ENCODE measurements around the gene NOC2L.

Gene NOC2L

GRCh38 chr1:932173-932510, 26.9 kb downstream of the NOC2L start:
- Mint-ChIP-seq H3K4me1 (peaks cover 6% of the 10 kb centered on the region), H3K27me3 (peaks cover 36% of the 10 kb centered on the region), H3K4me3 (no peak overlapping the region)

GRCh38 chr1:931380-932172, 27.5 kb downstream of the NOC2L start:
- peaks cover 6% of the 10 kb centered on the region for H3K4me1 Mint-ChIP-seq
- ATAC-seq (ENCODE audit: low read depth) (no peak), DNase-seq (ENCODE audit: low spot score in 2 of 2) (no peak)
- no peak overlapping the region for H3K27ac Mint-ChIP-seq
- H3K36me3 Mint-ChIP-seq: no peaks in the 10 kb centered on the region
- no peak overlapping the region for H3K4me3 Mint-ChIP-seq
- H3K9me3 Mint-ChIP-seq: no peaks in the 10 kb centered on the region
- H3K27me3 Mint-ChIP-seq: peaks cover 38% of the 10 kb centered on the region

More at GRCh38 chr1:932173-932510, 26.9 kb downstream of the NOC2L start:
- Mint-ChIP-seq H3K9me3 (no peaks in the 10 kb centered on the region), H3K36me3 (no peaks in the 10 kb centered on the region), H3K27ac (no peak overlapping the region)
- ATAC-seq (ENCODE audit: low read depth): no peak
- DNase-seq (ENCODE audit: low spot score in 2 of 2): no peak

DNA sequence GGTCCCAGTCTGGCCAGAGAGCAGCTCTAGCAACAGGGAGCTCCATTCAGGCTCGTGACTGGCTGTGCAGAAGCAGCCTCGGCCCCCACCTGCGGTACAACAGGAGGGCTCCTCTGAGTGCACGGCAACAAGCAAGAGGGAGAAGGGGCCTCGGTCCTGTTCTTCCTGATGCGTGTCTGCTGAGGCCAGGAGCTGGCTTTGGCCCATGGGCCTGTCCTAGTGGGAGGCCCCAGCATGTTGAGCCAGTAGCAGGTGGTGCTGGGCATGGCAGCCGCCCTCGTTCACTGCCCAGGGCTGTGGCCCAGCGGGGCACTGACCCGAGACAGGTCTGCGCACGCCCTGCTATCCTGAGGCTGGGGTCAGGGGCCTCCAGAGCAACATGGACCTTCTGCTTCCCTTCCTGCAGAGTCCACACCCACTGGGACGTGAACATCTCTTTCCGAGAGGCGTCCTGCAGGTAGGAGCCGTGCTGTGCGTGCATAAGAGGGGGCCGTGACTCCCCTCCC, 28.4 kb downstream of the NOC2L start:
- peaks cover 42% of the 10 kb centered on the region for H3K27me3 Mint-ChIP-seq
- H3K9me3 Mint-ChIP-seq: no peaks in the 10 kb centered on the region
- H3K27ac Mint-ChIP-seq: no peak overlapping the region
- DNase-seq (ENCODE audit: low spot score in 2 of 2) (no peak), ATAC-seq (ENCODE audit: low read depth) (no peak)
- H3K36me3 Mint-ChIP-seq: no peaks in the 10 kb centered on the region
- no peak overlapping the region for H3K4me3 Mint-ChIP-seq
- peaks cover 6% of the 10 kb centered on the region for H3K4me1 Mint-ChIP-seq

GRCh38 chr1:929712-930632, 29.1 kb downstream of the NOC2L start:
- ATAC-seq (ENCODE audit: low read depth) (no peak), DNase-seq (ENCODE audit: low spot score in 2 of 2) (no peak)
- Mint-ChIP-seq H3K9me3 (no peaks in the 10 kb centered on the region), H3K27me3 (peaks cover 37% of the 10 kb centered on the region), H3K4me1 (peaks cover 6% of the 10 kb centered on the region), H3K27ac (no peak overlapping the region), H3K4me3 (no peak overlapping the region), H3K36me3 (no peaks in the 10 kb centered on the region)

GRCh38 chr1:928825-929661, 30.0 kb downstream of the NOC2L start:
- Mint-ChIP-seq H3K27ac (no peak overlapping the region), H3K36me3 (no peaks in the 10 kb centered on the region), H3K4me3 (no peak overlapping the region), H3K9me3 (no peaks in the 10 kb centered on the region), H3K4me1 (peaks cover 6% of the 10 kb centered on the region), H3K27me3 (peaks cover 35% of the 10 kb centered on the region)
- DNase-seq (ENCODE audit: low spot score in 2 of 2) (no peak), ATAC-seq (ENCODE audit: low read depth) (no peak)

- no peak overlapping the region for H3K4me3 Mint-ChIP-seq
- no peaks in the 10 kb centered on the region for H3K36me3 Mint-ChIP-seq
- no peaks in the 10 kb centered on the region for H3K9me3 Mint-ChIP-seq
- peaks cover 35% of the 10 kb centered on the region for H3K27me3 Mint-ChIP-seq
- ATAC-seq (ENCODE audit: low read depth): no peak
- H3K27ac Mint-ChIP-seq: no peak overlapping the region
- H3K4me1 Mint-ChIP-seq: peaks cover 11% of the 10 kb centered on the region
- DNase-seq (ENCODE audit: low spot score in 2 of 2): no peak
Observed at GRCh38 chr1:927748-928147, 31.3 kb downstream of the NOC2L start.

- no peak overlapping the region for H3K27ac Mint-ChIP-seq
Observed at GRCh38 chr1:927234-927633, 31.8 kb downstream of the NOC2L start.

DNA sequence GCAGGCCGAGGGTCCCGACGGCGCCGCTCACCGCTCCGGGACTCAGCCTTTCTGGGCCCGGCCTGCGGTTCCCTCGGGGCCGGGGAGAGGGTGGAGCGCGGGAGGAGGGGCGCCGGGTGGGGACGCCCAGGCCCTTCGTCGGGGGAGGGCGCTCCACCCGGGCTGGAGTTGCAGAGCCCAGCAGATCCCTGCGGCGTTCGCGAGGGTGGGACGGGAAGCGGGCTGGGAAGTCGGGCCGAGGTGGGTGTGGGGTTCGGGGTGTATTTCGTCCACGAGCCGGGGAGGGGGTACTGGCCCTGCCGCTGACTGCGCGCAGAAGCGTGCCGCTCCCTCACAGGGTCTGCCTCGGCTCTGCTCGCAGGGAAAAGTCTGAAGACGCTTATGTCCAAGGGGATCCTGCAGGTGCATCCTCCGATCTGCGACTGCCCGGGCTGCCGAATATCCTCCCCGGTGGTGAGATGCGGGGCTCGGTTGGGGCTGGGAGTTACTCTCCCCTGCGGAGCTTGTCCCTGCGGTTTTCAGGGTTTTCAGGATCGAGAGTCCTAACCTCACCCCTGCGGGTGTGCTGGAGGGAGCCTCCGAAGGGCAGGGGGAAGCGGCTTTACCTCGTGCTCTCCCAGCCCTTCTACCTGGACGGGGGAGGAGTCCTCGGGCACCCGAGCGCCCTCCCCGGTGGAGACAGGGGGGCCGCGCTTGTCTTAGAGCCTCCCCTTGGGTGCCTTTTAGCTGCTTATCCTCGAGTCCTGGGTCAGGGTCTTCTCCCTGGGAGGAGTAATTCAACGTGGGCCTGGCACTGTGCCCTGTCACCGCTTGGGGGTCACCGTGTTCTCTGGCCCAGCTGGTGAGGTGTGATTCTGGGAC, 33.3 kb downstream of the NOC2L start:
- H3K27me3 Mint-ChIP-seq: peaks cover 38% of the 10 kb centered on the region
- no peaks in the 10 kb centered on the region for H3K9me3 Mint-ChIP-seq
- peak; percentile 8 for ATAC-seq (ENCODE audit: low read depth)
- no peak overlapping the region for H3K27ac Mint-ChIP-seq
- H3K4me1 Mint-ChIP-seq: peaks cover 10% of the 10 kb centered on the region
- no peak for DNase-seq (ENCODE audit: low spot score in 2 of 2)
- H3K4me3 Mint-ChIP-seq: peak overlapping the region; percentile 41
- no peaks in the 10 kb centered on the region for H3K36me3 Mint-ChIP-seq

More at GRCh38 chr1:927234-927633, 31.8 kb downstream of the NOC2L start:
- DNase-seq (ENCODE audit: low spot score in 2 of 2): no peak
- Mint-ChIP-seq H3K36me3 (no peaks in the 10 kb centered on the region), H3K4me1 (peaks cover 11% of the 10 kb centered on the region), H3K4me3 (no peak overlapping the region), H3K27me3 (peaks cover 34% of the 10 kb centered on the region), H3K9me3 (no peaks in the 10 kb centered on the region)
- ATAC-seq (ENCODE audit: low read depth): no peak

DNA sequence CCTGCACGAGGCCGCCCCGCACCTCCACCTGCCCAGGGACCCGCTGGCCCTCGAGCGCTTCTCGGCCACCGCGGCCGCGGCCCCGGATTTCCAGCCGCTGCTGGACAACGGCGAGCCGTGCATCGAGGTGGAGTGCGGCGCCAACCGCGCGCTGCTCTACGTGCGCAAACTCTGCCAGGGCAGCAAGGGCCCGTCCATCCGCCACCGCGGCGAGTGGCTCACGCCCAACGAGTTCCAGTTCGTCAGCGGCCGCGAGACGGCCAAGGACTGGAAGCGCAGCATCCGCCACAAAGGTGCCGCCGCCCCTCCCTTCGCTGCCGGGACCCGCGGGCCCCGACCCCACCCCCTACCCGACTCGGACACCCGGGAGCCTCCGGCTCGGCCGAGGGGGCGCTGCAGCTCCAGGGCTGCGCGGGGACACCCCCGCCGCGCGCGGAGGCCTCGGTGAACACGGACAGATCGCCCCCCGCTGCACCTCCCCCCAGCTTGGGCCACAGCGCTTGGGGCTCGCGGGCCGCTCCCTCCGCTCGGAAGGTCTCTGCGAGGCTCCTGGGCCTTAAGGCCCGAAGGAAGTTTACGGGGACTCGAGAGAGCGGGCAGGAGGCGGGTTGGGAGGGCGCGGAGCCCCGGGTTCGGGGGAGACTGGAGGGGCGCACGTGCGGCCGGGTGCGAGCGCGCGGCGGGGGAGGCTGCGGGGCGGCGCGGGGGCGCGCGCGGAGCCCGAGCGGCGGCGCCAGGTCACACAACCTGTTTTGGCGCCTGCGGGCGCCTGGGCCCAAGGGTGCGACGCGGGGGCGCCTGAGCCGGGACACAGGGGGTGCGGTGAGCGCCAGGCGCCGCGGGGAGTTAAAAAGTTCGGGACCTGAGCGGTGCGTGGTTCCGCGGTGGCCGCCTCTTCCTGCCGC, 34.1 kb downstream of the NOC2L start:
- ATAC-seq (ENCODE audit: low read depth): peak; percentile 25
- no peaks in the 10 kb centered on the region for H3K9me3 Mint-ChIP-seq

DNA sequence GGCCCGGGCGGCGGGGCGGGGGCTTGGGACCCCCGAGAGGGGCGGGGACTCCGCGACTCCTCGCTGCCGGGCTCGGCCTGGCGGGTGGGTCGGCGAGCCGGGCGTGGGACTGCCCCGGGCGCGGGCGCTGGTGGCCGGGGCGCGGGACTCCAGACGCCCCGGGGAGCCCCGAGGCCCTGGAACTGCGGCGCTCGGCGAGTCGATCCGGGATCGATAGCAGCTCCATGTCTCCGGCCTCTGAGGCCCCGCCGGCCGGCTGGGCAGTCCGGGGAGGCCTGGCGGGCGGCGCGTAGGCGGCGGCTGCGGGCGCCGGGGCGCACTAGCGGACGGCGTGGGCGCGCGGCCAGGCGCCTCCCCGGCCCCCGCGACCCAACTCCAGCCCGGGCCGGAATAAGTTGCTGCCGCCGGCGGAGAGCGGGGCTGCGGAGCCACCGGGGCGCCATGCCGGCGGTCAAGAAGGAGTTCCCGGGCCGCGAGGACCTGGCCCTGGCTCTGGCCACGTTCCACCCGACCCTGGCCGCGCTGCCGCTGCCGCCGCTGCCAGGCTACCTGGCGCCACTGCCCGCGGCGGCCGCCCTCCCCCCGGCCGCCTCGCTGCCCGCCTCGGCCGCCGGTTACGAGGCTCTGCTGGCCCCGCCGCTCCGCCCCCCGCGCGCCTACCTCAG, 34.9 kb downstream of the NOC2L start:
- DNase-seq (ENCODE audit: low spot score in 2 of 2) (no peak), ATAC-seq (ENCODE audit: low read depth) (no peak)
- Mint-ChIP-seq H3K36me3 (no peaks in the 10 kb centered on the region), H3K27me3 (peaks cover 43% of the 10 kb centered on the region), H3K9me3 (no peaks in the 10 kb centered on the region), H3K4me3 (peak overlapping the region; percentile 51), H3K27ac (no peak overlapping the region), H3K4me1 (peaks cover 16% of the 10 kb centered on the region)

More for the DNA sequence above, 34.1 kb downstream of the NOC2L start:
- H3K27me3 Mint-ChIP-seq: peaks cover 44% of the 10 kb centered on the region
- no peak for DNase-seq (ENCODE audit: low spot score in 2 of 2)
- H3K27ac Mint-ChIP-seq: no peak overlapping the region
- no peaks in the 10 kb centered on the region for H3K36me3 Mint-ChIP-seq
- H3K4me1 Mint-ChIP-seq: peaks cover 16% of the 10 kb centered on the region
- peak overlapping the region; percentile 75 for H3K4me3 Mint-ChIP-seq

- H3K36me3 Mint-ChIP-seq: no peaks in the 10 kb centered on the region
- H3K27ac Mint-ChIP-seq: no peak within 1 kb of the TSS
- peaks cover 44% of the 10 kb centered on the region for H3K27me3 Mint-ChIP-seq
- peaks cover 16% of the 10 kb centered on the region for H3K4me1 Mint-ChIP-seq
- ATAC-seq (ENCODE audit: low read depth): peak; percentile 37
- H3K4me3 Mint-ChIP-seq: peak within 1 kb of the TSS; percentile 78
- peak; percentile 45 to 70 for DNase-seq (ENCODE audit: low spot score in 2 of 2)
- no peaks in the 10 kb centered on the region for H3K9me3 Mint-ChIP-seq
Observed at GRCh38 chr1:923131-923990, 35.7 kb downstream of the NOC2L start, which contains the start of gene SAMD11. Gene SAMD11 (plus strand): TSS chr1:923923. CDS start chr1:924432, 509 bp downstream.

Measured in memory B cell (primary cell).